ENCODE results near the gene LRRC75B. TPM values are rescaled to one million over a fixed set of nuclear protein-coding genes. Genes with fewer than 3 reads are reported as not detected.

The LRRC75B gene
- total and polyA plus RNA-seq, 2 of the 8 experiments (the other 6 are each of a cell fraction or from before 2014, with no cell fraction given), result 12.2 to 26.6 TPM

- TF ChIP-seq TBP (IDR thresholded peaks at IDR 0.05; ENCODE audit: low read depth, low read length) (peak; percentile 89), CHD1 (IDR thresholded peaks at IDR 0.05; ENCODE audit: low read depth, low read length) (no peak), TAF7 (optimal IDR thresholded peaks at IDR 0.05; ENCODE audit: borderline replicate concordance, low read depth, low read length) (peak; percentile 85), POLR2A (IDR thresholded peaks at IDR 0.05; ENCODE audit: control extremely low read depth in 1 of 2, low read depth in 2 of 2, low read length in 2 of 2) (peak; percentile 56 to 67; a peak in 1 of 3 replicates), NANOG (IDR thresholded peaks at IDR 0.05; ENCODE audit: insufficient read depth, low read depth, low read length, poor library complexity, severe bottlenecking) (peak; percentile 70), ATF3 (IDR thresholded peaks at IDR 0.05; ENCODE audit: insufficient read depth, low read depth, low read length) (no peak), GABPA (IDR thresholded peaks at IDR 0.05; ENCODE audit: borderline replicate concordance, insufficient read depth, low read length) (peak; percentile 92), EGR1 (IDR thresholded peaks at IDR 0.05; ENCODE audit: borderline replicate concordance, low read depth, low read length) (peak; percentile 67; the same call in 1 of the 2 replicates), SP4 (IDR thresholded peaks at IDR 0.05; ENCODE audit: low read length) (0 out of 2 replicates have a peak, but pooled peaks have one; percentile 48), TAF1 (IDR thresholded peaks at IDR 0.05; ENCODE audit: low read depth, low read length) (peak; percentile 95), SIX5 (IDR thresholded peaks at IDR 0.05; ENCODE audit: low read depth, low read length) (no peak; the same call in 1 of the 2 replicates), CREB1 (IDR thresholded peaks at IDR 0.05) (peak; percentile 53), PHF8 (conservative IDR thresholded peaks at IDR 0.05; ENCODE audit: low read depth, low read length) (peak; percentile 85), BACH1 (IDR thresholded peaks at IDR 0.05; ENCODE audit: low read length) (no peak), GTF2F1 (IDR thresholded peaks at IDR 0.05; ENCODE audit: borderline replicate concordance, low read depth, low read length) (peak; percentile 39; the same call in 1 of the 2 replicates), HDAC2 (IDR thresholded peaks at IDR 0.05; ENCODE audit: borderline replicate concordance in 1 of 2, low read depth in 2 of 2, low read length in 2 of 2) (no peak), KDM5A (IDR thresholded peaks at IDR 0.05; ENCODE audit: low read length) (peak; percentile 85; the same call in 1 of the 2 replicates)
- TF ChIP-seq, protein P1, sequence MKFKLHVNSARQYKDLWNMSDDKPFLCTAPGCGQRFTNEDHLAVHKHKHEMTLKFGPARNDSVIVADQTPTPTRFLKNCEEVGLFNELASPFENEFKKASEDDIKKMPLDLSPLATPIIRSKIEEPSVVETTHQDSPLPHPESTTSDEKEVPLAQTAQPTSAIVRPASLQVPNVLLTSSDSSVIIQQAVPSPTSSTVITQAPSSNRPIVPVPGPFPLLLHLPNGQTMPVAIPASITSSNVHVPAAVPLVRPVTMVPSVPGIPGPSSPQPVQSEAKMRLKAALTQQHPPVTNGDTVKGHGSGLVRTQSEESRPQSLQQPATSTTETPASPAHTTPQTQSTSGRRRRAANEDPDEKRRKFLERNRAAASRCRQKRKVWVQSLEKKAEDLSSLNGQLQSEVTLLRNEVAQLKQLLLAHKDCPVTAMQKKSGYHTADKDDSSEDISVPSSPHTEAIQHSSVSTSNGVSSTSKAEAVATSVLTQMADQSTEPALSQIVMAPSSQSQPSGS (IDR thresholded peaks at IDR 0.05; ENCODE audit: low read length), result 0 out of 2 replicates have a peak, but pooled peaks have one; percentile 59
- TF ChIP-seq, protein P2, sequence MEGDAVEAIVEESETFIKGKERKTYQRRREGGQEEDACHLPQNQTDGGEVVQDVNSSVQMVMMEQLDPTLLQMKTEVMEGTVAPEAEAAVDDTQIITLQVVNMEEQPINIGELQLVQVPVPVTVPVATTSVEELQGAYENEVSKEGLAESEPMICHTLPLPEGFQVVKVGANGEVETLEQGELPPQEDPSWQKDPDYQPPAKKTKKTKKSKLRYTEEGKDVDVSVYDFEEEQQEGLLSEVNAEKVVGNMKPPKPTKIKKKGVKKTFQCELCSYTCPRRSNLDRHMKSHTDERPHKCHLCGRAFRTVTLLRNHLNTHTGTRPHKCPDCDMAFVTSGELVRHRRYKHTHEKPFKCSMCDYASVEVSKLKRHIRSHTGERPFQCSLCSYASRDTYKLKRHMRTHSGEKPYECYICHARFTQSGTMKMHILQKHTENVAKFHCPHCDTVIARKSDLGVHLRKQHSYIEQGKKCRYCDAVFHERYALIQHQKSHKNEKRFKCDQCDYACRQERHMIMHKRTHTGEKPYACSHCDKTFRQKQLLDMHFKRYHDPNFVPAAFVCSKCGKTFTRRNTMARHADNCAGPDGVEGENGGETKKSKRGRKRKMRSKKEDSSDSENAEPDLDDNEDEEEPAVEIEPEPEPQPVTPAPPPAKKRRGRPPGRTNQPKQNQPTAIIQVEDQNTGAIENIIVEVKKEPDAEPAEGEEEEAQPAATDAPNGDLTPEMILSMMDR (IDR thresholded peaks at IDR 0.05; ENCODE audit: control extremely low read depth in 1 of 3, insufficient read depth in 1 of 3, low read depth in 1 of 3, low read length in 3 of 3), result no peak
Observed at GRCh38 chr22:24555165-24556039, 37.5 kb downstream of the LRRC75B start, which contains the start of gene SNRPD3 (continued).
